HG02571 (cell line): Measurements from ENCODE around the gene KLHL30.

Experiments used
- ATAC-seq: cut with Tn5 transposase; IDR thresholded peaks from one replicate; pipeline ENCODE4 v1.9.1; 2021; ENCODE audit warnings: mild to moderate bottlenecking, moderate library complexity; ENCODE audit not compliant: unreplicated experiment

Gene KLHL30

GRCh38 chr2:238144262-238144661, 5.8 kb downstream of the KLHL30 start:
- no peak for ATAC-seq

GRCh38 chr2:238145046-238145445, 6.6 kb downstream of the KLHL30 start:
- ATAC-seq = no peak

- ATAC-seq = no peak
Observed at GRCh38 chr2:238145851-238146250, 7.4 kb downstream of the KLHL30 start.

- ATAC-seq = no peak
Observed at GRCh38 chr2:238146884-238147544, 8.5 kb downstream of the KLHL30 start.

GRCh38 chr2:238148981-238149380, 10.5 kb downstream of the KLHL30 start:
- ATAC-seq = no peak

GRCh38 chr2:238149841-238150572, 11.5 kb downstream of the KLHL30 start:
- ATAC-seq = no peak

- ATAC-seq = no peak
Observed at GRCh38 chr2:238150686-238151085, 12.2 kb downstream of the KLHL30 start.

- ATAC-seq = no peak
Observed at GRCh38 chr2:238151205-238151604, 12.7 kb downstream of the KLHL30 start.

- ATAC-seq = no peak
Observed at GRCh38 chr2:238151628-238152235, 13.3 kb downstream of the KLHL30 start.

GRCh38 chr2:238152771-238153688, 14.6 kb downstream of the KLHL30 start:
- no peak for ATAC-seq

GRCh38 chr2:238154570-238154969, 16.1 kb downstream of the KLHL30 start:
- no peak for ATAC-seq

GRCh38 chr2:238155051-238155760, 16.7 kb downstream of the KLHL30 start:
- no peak for ATAC-seq

- no peak for ATAC-seq
Observed at GRCh38 chr2:238155761-238156694, 17.6 kb downstream of the KLHL30 start.

- ATAC-seq = no peak
Observed at GRCh38 chr2:238157506-238158017, 19.1 kb downstream of the KLHL30 start.

- no peak for ATAC-seq
Observed at GRCh38 chr2:238158018-238158508, 19.6 kb downstream of the KLHL30 start.

- no peak for ATAC-seq
Observed at GRCh38 chr2:238158509-238159070, 20.1 kb downstream of the KLHL30 start, which contains the start of gene ERFE. Gene ERFE, plus strand, starts transcription at chr2:238158970. Its CDS starts 38 bp downstream, at chr2:238159008.

- ATAC-seq = no peak
Observed at GRCh38 chr2:238159071-238159539, 20.6 kb downstream of the KLHL30 start.

- no peak for ATAC-seq
Observed at GRCh38 chr2:238159661-238160205, 21.3 kb downstream of the KLHL30 start.
